ENCODE data around the gene NHS.

- TF ChIP-seq CTCF (IDR thresholded peaks at IDR 0.05 in 4 of 5, conservative IDR thresholded peaks at IDR 0.05 in 1 of 5) (no peak), POLR2A (IDR thresholded peaks at IDR 0.05) (no peak)
Observed at GRCh38 chrX:17735406-17735805, 360.4 kb downstream of the NHS start.
